Fibroblast of skin of right biceps (primary cell): Measurements from ENCODE around the gene PFDN6.
A peak's percentile ranks its signal among the peaks of the same experiment; 100 is the strongest.
"Not testable (repeated sequence)": the region's sequence is repeated elsewhere in the genome, so short reads cannot be mapped to it uniquely, and the experiment has no call there.

Experiments used
- DNase-seq: peaks from one replicate; pipeline ENCODE4 v3.0.0-alpha.2; 2013

PFDN6 gene

GRCh38 chr6:33288921-33289783, at the start of gene PFDN6, which contains the start of gene WDR46:
Gene PFDN6, plus strand, starts transcription at chr6:33289601. Its CDS starts 256 bp downstream, at chr6:33289857.
Gene WDR46, minus strand, starts transcription at chr6:33289239. Its CDS starts 69 bp downstream, at chr6:33289170.
- DNase-seq: peak; percentile 88

- no peak for DNase-seq
These were observed 47.4 kb upstream of the PFDN6 start for GRCh38 chr6:33241968-33242367.

GRCh38 chr6:33243476-33243875, 45.9 kb upstream of the PFDN6 start:
- DNase-seq: no peak

GRCh38 chr6:33247977-33248642, 41.3 kb upstream of the PFDN6 start:
- peak; percentile 83 for DNase-seq

- peak; percentile 52 for DNase-seq
These were observed 40.8 kb upstream of the PFDN6 start for GRCh38 chr6:33248643-33248931.

GRCh38 chr6:33248932-33249731, 40.3 kb upstream of the PFDN6 start:
- peak; percentile 99 for DNase-seq

- peak; percentile 87 for DNase-seq
These were observed 39.4 kb upstream of the PFDN6 start for GRCh38 chr6:33249732-33250630.

GRCh38 chr6:33250731-33251130, 38.7 kb upstream of the PFDN6 start:
- DNase-seq: no peak

- DNase-seq: peak; percentile 66
These were observed 37.9 kb upstream of the PFDN6 start for GRCh38 chr6:33251395-33252012.

- peak; percentile 84 for DNase-seq
These were observed 36.6 kb upstream of the PFDN6 start for GRCh38 chr6:33252759-33253158.

GRCh38 chr6:33254591-33254990, 34.8 kb upstream of the PFDN6 start:
- DNase-seq: no peak

GRCh38 chr6:33259032-33259431, 30.4 kb upstream of the PFDN6 start:
- DNase-seq: no peak

- DNase-seq: not testable (repeated sequence)
These were observed 26.9 kb upstream of the PFDN6 start for GRCh38 chr6:33262490-33262889.

- DNase-seq: no peak
These were observed 25.4 kb upstream of the PFDN6 start for GRCh38 chr6:33264015-33264414.

- no peak for DNase-seq
These were observed 18.3 kb upstream of the PFDN6 start for GRCh38 chr6:33271117-33271467.

- DNase-seq: peak; percentile 99
These were observed 17.7 kb upstream of the PFDN6 start, which contains the start of the genes RPS18 and VPS52 for GRCh38 chr6:33271468-33272274. Gene RPS18, plus strand, starts transcription at chr6:33272075. Its CDS starts 45 bp downstream, at chr6:33272120. Gene VPS52, minus strand, starts transcription at chr6:33271876. Its CDS starts 201 bp downstream, at chr6:33271675.

GRCh38 chr6:33272275-33273128, 16.9 kb upstream of the PFDN6 start:
- DNase-seq: no peak

GRCh38 chr6:33273129-33273923, 16.1 kb upstream of the PFDN6 start:
- no peak for DNase-seq
